H9 (cell line): ENCODE measurements around the gene DOCK7. TPM values are rescaled to one million over a fixed set of nuclear protein-coding genes. Genes with fewer than 3 reads are reported as not detected.

ENCODE experiments used
- DNase-seq: peaks from one replicate; pipeline ENCODE4 v3.0.0-alpha.2; 2017
- H2AFZ ChIP-seq: one replicate; pipeline ENCODE4 v1.6.1; 2013; ENCODE audit warnings: mild to moderate bottlenecking, low read length, control low read depth, moderate library complexity
- H2AK5ac ChIP-seq: 2 replicates; pipeline ENCODE4 v1.6.1; 2013; ENCODE audit warnings: low read length, control low read depth, mixed read lengths; ENCODE audit not compliant: insufficient read length
- H2BK120ac ChIP-seq: one replicate; pipeline ENCODE4 v1.6.1; 2013; ENCODE audit warnings: low read depth, mild to moderate bottlenecking, low read length, control low read depth, inconsistent platforms; ENCODE audit not compliant: poor library complexity, severe bottlenecking
- H2BK12ac ChIP-seq: 2 replicates; pipeline ENCODE4 v1.6.1; 2013; ENCODE audit warnings: low read length, control low read depth, mixed read lengths, low read depth; ENCODE audit not compliant: insufficient read length
- H2BK15ac ChIP-seq: 2 replicates; pipeline ENCODE4 v1.6.1; 2013; ENCODE audit warnings: low read depth, low read length, control low read depth
- H2BK20ac ChIP-seq: one replicate; pipeline ENCODE4 v1.6.1; 2013; ENCODE audit warnings: low read depth, mild to moderate bottlenecking, low read length, control low read depth, inconsistent platforms; ENCODE audit not compliant: poor library complexity, severe bottlenecking
- H2BK5ac ChIP-seq: 2 replicates; pipeline ENCODE4 v1.6.1; 2013; ENCODE audit warnings: low read length, control low read depth, mixed read lengths; ENCODE audit not compliant: insufficient read length
- H3K14ac ChIP-seq: 2 replicates; pipeline ENCODE4 v1.6.1; 2013; ENCODE audit warnings: low read length, control low read depth; ENCODE audit not compliant: insufficient read depth
- H3K18ac ChIP-seq: 2 replicates; pipeline ENCODE4 v1.6.1; 2013; ENCODE audit warnings: low read depth, mild to moderate bottlenecking, mixed read lengths, low read length, control low read depth; ENCODE audit not compliant: insufficient read length
- H3K23ac ChIP-seq: 2 replicates; pipeline ENCODE4 v1.6.1; 2013; ENCODE audit warnings: low read length, control low read depth, mixed read lengths, low read depth; ENCODE audit not compliant: insufficient read length
- H3K23me2 ChIP-seq: 2 replicates; pipeline ENCODE4 v1.6.1; 2013; ENCODE audit warnings: low read depth, mild to moderate bottlenecking, mixed read lengths, low read length, control low read depth; ENCODE audit not compliant: insufficient read length, poor library complexity, severe bottlenecking
- H3K27ac ChIP-seq: 2 replicates; pipeline ENCODE4 v1.5.1; 2013; ENCODE audit warnings: low read length, control low read depth, mixed read lengths, low read depth; ENCODE audit not compliant: insufficient read length
- H3K27me3 ChIP-seq: 2 replicates; pipeline ENCODE4 v1.6.1; 2013; ENCODE audit warnings: low read length, control low read depth, inconsistent platforms; ENCODE audit not compliant: insufficient read depth
- H3K4ac ChIP-seq: 2 replicates; pipeline ENCODE4 v1.6.1; 2013; ENCODE audit warnings: low read depth, mild to moderate bottlenecking, control low read depth, inconsistent platforms, low read length, moderate library complexity
- H3K4me1 ChIP-seq: 2 replicates; pipeline ENCODE4 v1.6.1; 2013; ENCODE audit warnings: low read length, control low read depth, inconsistent platforms; ENCODE audit not compliant: insufficient read depth
- H3K4me2 ChIP-seq: 2 replicates; pipeline ENCODE4 v1.6.1; 2013; ENCODE audit warnings: low read length, control low read depth, mixed read lengths; ENCODE audit not compliant: insufficient read length, insufficient read depth
- H3K56ac ChIP-seq: 2 replicates; pipeline ENCODE4 v1.6.1; 2013; ENCODE audit warnings: low read depth, mild to moderate bottlenecking, mixed read lengths, low read length, control low read depth; ENCODE audit not compliant: insufficient read length
- H3K79me1 ChIP-seq: 2 replicates; pipeline ENCODE4 v1.6.1; 2013; ENCODE audit warnings: low read depth, mild to moderate bottlenecking, moderate library complexity, low read length, control low read depth, inconsistent platforms; ENCODE audit not compliant: insufficient read depth, poor library complexity, severe bottlenecking
- H3K79me2 ChIP-seq: 2 replicates; pipeline ENCODE4 v1.6.1; 2013; ENCODE audit warnings: low read length, control low read depth, inconsistent platforms; ENCODE audit not compliant: insufficient read depth
- H3K9ac ChIP-seq: 2 replicates; pipeline ENCODE4 v1.6.1; 2013; ENCODE audit warnings: low read length, control low read depth, mixed read lengths; ENCODE audit not compliant: insufficient read length; ENCODE audit errors: extremely low read depth
- H3K9me3 ChIP-seq: one replicate; pipeline ENCODE4 v1.6.1; 2013; ENCODE audit warnings: low read depth, low read length, inconsistent platforms; ENCODE audit not compliant: control insufficient read depth
- H3T11ph ChIP-seq: one replicate; pipeline ENCODE4 v1.6.1; 2013; ENCODE audit warnings: mild to moderate bottlenecking, low read length, control low read depth, inconsistent platforms
- H4K20me1 ChIP-seq: one replicate; pipeline ENCODE4 v1.6.1; 2013; ENCODE audit not compliant: control insufficient read depth, insufficient read length, insufficient read depth
- H4K5ac ChIP-seq: 2 replicates; pipeline ENCODE4 v1.6.1; 2013; ENCODE audit warnings: low read depth, mild to moderate bottlenecking, mixed read lengths, low read length, control low read depth; ENCODE audit not compliant: insufficient read length
- H4K8ac ChIP-seq: replicated peaks from 2 replicates; pipeline ENCODE4 v1.6.1; 2013; ENCODE audit warnings: low read length, control low read depth, mixed read lengths, low read depth; ENCODE audit not compliant: insufficient read length
- H4K91ac ChIP-seq: 2 replicates; pipeline ENCODE4 v1.6.1; 2013; ENCODE audit warnings: low read depth, mild to moderate bottlenecking, moderate library complexity, mixed read lengths, low read length, control low read depth; ENCODE audit not compliant: insufficient read length
- H3K27ac Mint-ChIP-seq, 3 experiments: 2 replicates in 2 of 3; 3 replicates in 1 of 3; pipeline ENCODE4 v1.8.0; 2020 to 2021; ENCODE audit warnings: mixed read lengths in 3 of 3, mild to moderate bottlenecking in 1 of 3, moderate library complexity in 1 of 3
- H3K27me3 Mint-ChIP-seq: 2 replicates; pipeline ENCODE4 v1.8.0; 2021; ENCODE audit warnings: low read depth, mild to moderate bottlenecking, moderate library complexity, mixed read lengths
- H3K36me3 Mint-ChIP-seq, 3 experiments: 2 replicates in 2 of 3; 3 replicates in 1 of 3; pipeline ENCODE4 v1.8.0; 2020 to 2021; ENCODE audit warnings: low read depth in 3 of 3, mixed read lengths in 3 of 3; ENCODE audit not compliant: insufficient read depth in 1 of 3
- H3K4me1 Mint-ChIP-seq, 2 experiments: 2 replicates each; pipeline ENCODE4 v1.8.0; 2020; ENCODE audit warnings: mixed read lengths in 2 of 2
- H3K4me3 Mint-ChIP-seq, 2 experiments: 2 replicates in 1 of 2; 3 replicates in 1 of 2; pipeline ENCODE4 v1.8.0; 2020 to 2021; ENCODE audit warnings: mild to moderate bottlenecking in 2 of 2, mixed read lengths in 2 of 2, moderate library complexity in 1 of 2
- H3K9me3 Mint-ChIP-seq, 2 experiments: 2 replicates in 1 of 2; 3 replicates in 1 of 2; pipeline ENCODE4 v1.8.0; 2020; ENCODE audit warnings: mild to moderate bottlenecking in 2 of 2, mixed read lengths in 2 of 2, moderate library complexity in 1 of 2
- CTCF ChIP-seq: fragments of 200-600 bp; sonication (generic); conservative IDR thresholded peaks from 3 replicates; pipeline ENCODE4 v1.8.0; 2021; ENCODE audit warnings: antibody characterized with exemption, mild to moderate bottlenecking
- WGBS: extraction: QIAGEN DNeasy Blood & Tissue Kit; methylation state at CpG from one replicate; pipeline ENCODE4 v1.1.7; 2013; ENCODE audit warnings: missing lambda C conversion rate, low lambda C conversion rate, mixed read lengths; ENCODE audit not compliant: insufficient read length; ENCODE audit errors: extremely low coverage; 5-methylcytosine and 5-hydroxymethylcytosine counted together
- total RNA-seq: library from RNA; stranded (reverse); gene quantifications from 2 replicates; pipeline ENCODE4 v1.2.1, GENCODE V29; 2021

The DOCK7 gene
- total RNA-seq, 1 experiment from 2014 or later = 36.8 TPM

- Mint-ChIP-seq H3K4me1 (0 out of 4 replicates have a peak, but pooled peaks cover 3 to 4% of the 10 kb centered on the region in 2 experiments), H3K27ac (no peak overlapping the region), H3K9me3 (no peaks in the 10 kb centered on the region), H3K27me3 (no peaks in the 10 kb centered on the region; the same call in 1 of the 2 replicates), H3K36me3 (no peaks in the 10 kb centered on the region), H3K4me3 (no peak overlapping the region)
- Histone ChIP-seq H3K9ac (no peak overlapping the region), H2BK12ac (no peak overlapping the region), H2BK15ac (no peak overlapping the region), H2BK20ac (no peak overlapping the region), H3K9me3 (no peaks in the 10 kb centered on the region), H4K8ac (no peak overlapping the region), H2AFZ (no peak overlapping the region), H3K23me2 (no peaks in the 10 kb centered on the region), H4K5ac (no peak overlapping the region), H2BK120ac (no peak overlapping the region), H3K27me3 (no peaks in the 10 kb centered on the region), H2BK5ac (no peak overlapping the region), H3K23ac (no peak overlapping the region), H3K18ac (no peak overlapping the region), H3K14ac (no peak overlapping the region), H3K4me2 (no peak overlapping the region), H3K56ac (no peak overlapping the region), H3K27ac (no peak overlapping the region), H3K79me2 (no peaks in the 10 kb centered on the region), H3T11ph (no peak overlapping the region), H4K91ac (no peak overlapping the region), H3K79me1 (no peaks in the 10 kb centered on the region), H2AK5ac (no peak overlapping the region), H3K4ac (no peak overlapping the region), H4K20me1 (no peaks in the 10 kb centered on the region), H3K4me1 (no peaks in the 10 kb centered on the region)
- no peak for DNase-seq
- TF ChIP-seq CTCF = no peak
- WGBS = no CpG with 5 or more reads among the region's 3 CpGs
Observed at GRCh38 chr1:62426237-62426636, 261.9 kb downstream of the DOCK7 start.
